ENCODE results near the gene GPHN.

The GPHN gene

GRCh38 chr14:66619952-66620351 is 112.0 kb downstream of the GPHN start:
- no peaks in the 10 kb centered on the region for H3K27me3 ChIP-seq (ENCODE audit: control insufficient read depth in 1 of 2, insufficient read depth in 2 of 2, low read length in 2 of 2)
- H3K4me1 ChIP-seq (ENCODE audit: control insufficient read depth in 1 of 2, insufficient read depth in 2 of 2, low read length in 2 of 2) = peaks cover 0 to 8% of the 10 kb centered on the region in 2 donors
- no peak overlapping the region for H3K27ac ChIP-seq (ENCODE audit: low read depth, low read length)
- H3K4me3 ChIP-seq (ENCODE audit: low read depth in 1 of 2, low read length in 2 of 2) = no peak overlapping the region
- no peaks in the 10 kb centered on the region for H3K36me3 ChIP-seq (ENCODE audit: control insufficient read depth in 1 of 2, insufficient read depth in 2 of 2, low read length in 2 of 2)
- peaks cover 14 to 20% of the 10 kb centered on the region in 2 donors for H3K9me3 ChIP-seq (ENCODE audit: control insufficient read depth in 1 of 2, low read length in 2 of 2)
- no peak overlapping the region for H3K9ac ChIP-seq (ENCODE audit: low read depth in 1 of 2, low read length in 2 of 2)

- H3K27ac ChIP-seq (ENCODE audit: low read depth, low read length) = no peak overlapping the region
- H3K27me3 ChIP-seq (ENCODE audit: control insufficient read depth in 1 of 2, insufficient read depth in 2 of 2, low read length in 2 of 2) = no peaks in the 10 kb centered on the region
- H3K4me1 ChIP-seq (ENCODE audit: control insufficient read depth in 1 of 2, insufficient read depth in 2 of 2, low read length in 2 of 2) = peaks cover 0 to 8% of the 10 kb centered on the region in 2 donors
- H3K36me3 ChIP-seq (ENCODE audit: control insufficient read depth in 1 of 2, insufficient read depth in 2 of 2, low read length in 2 of 2) = no peaks in the 10 kb centered on the region
- no peak overlapping the region for H3K9ac ChIP-seq (ENCODE audit: low read depth in 1 of 2, low read length in 2 of 2)
- H3K4me3 ChIP-seq (ENCODE audit: low read depth in 1 of 2, low read length in 2 of 2) = no peak overlapping the region
- peaks cover 2 to 6% of the 10 kb centered on the region in 2 donors for H3K9me3 ChIP-seq (ENCODE audit: control insufficient read depth in 1 of 2, low read length in 2 of 2)
Observed at GRCh38 chr14:66623838-66624237, 115.9 kb downstream of the GPHN start.

GRCh38 chr14:66624336-66624937 is 116.5 kb downstream of the GPHN start:
- H3K27me3 ChIP-seq (ENCODE audit: control insufficient read depth in 1 of 2, insufficient read depth in 2 of 2, low read length in 2 of 2) = no peaks in the 10 kb centered on the region
- H3K4me1 ChIP-seq (ENCODE audit: control insufficient read depth in 1 of 2, insufficient read depth in 2 of 2, low read length in 2 of 2) = peaks cover 0 to 8% of the 10 kb centered on the region in 2 donors
- H3K36me3 ChIP-seq (ENCODE audit: control insufficient read depth in 1 of 2, insufficient read depth in 2 of 2, low read length in 2 of 2) = no peaks in the 10 kb centered on the region
- H3K4me3 ChIP-seq (ENCODE audit: low read depth in 1 of 2, low read length in 2 of 2) = no peak overlapping the region
- no peak overlapping the region for H3K27ac ChIP-seq (ENCODE audit: low read depth, low read length)
- H3K9me3 ChIP-seq (ENCODE audit: control insufficient read depth in 1 of 2, low read length in 2 of 2) = peaks cover 2 to 6% of the 10 kb centered on the region in 2 donors
- no peak overlapping the region for H3K9ac ChIP-seq (ENCODE audit: low read depth in 1 of 2, low read length in 2 of 2)

GRCh38 chr14:66628636-66629035 is 120.7 kb downstream of the GPHN start:
- no peak overlapping the region for H3K4me3 ChIP-seq (ENCODE audit: low read depth in 1 of 2, low read length in 2 of 2)
- no peak overlapping the region for H3K27ac ChIP-seq (ENCODE audit: low read depth, low read length)
- no peaks in the 10 kb centered on the region for H3K27me3 ChIP-seq (ENCODE audit: control insufficient read depth in 1 of 2, insufficient read depth in 2 of 2, low read length in 2 of 2)
- H3K4me1 ChIP-seq (ENCODE audit: control insufficient read depth in 1 of 2, insufficient read depth in 2 of 2, low read length in 2 of 2) = peaks cover 0 to 8% of the 10 kb centered on the region in 2 donors
- no peaks in the 10 kb centered on the region for H3K9me3 ChIP-seq (ENCODE audit: control insufficient read depth in 1 of 2, low read length in 2 of 2)
- H3K36me3 ChIP-seq (ENCODE audit: control insufficient read depth in 1 of 2, insufficient read depth in 2 of 2, low read length in 2 of 2) = no peaks in the 10 kb centered on the region
- H3K9ac ChIP-seq (ENCODE audit: low read depth in 1 of 2, low read length in 2 of 2) = no peak overlapping the region

GRCh38 chr14:66629499-66629898 is 121.6 kb downstream of the GPHN start:
- no peaks in the 10 kb centered on the region for H3K27me3 ChIP-seq (ENCODE audit: control insufficient read depth in 1 of 2, insufficient read depth in 2 of 2, low read length in 2 of 2)
- no peaks in the 10 kb centered on the region for H3K9me3 ChIP-seq (ENCODE audit: control insufficient read depth in 1 of 2, low read length in 2 of 2)
- H3K9ac ChIP-seq (ENCODE audit: low read depth in 1 of 2, low read length in 2 of 2) = no peak overlapping the region
- H3K4me3 ChIP-seq (ENCODE audit: low read depth in 1 of 2, low read length in 2 of 2) = no peak overlapping the region
- peaks cover 0 to 2% of the 10 kb centered on the region in 2 donors for H3K4me1 ChIP-seq (ENCODE audit: control insufficient read depth in 1 of 2, insufficient read depth in 2 of 2, low read length in 2 of 2)
- no peaks in the 10 kb centered on the region for H3K36me3 ChIP-seq (ENCODE audit: control insufficient read depth in 1 of 2, insufficient read depth in 2 of 2, low read length in 2 of 2)
- no peak overlapping the region for H3K27ac ChIP-seq (ENCODE audit: low read depth, low read length)

- no peaks in the 10 kb centered on the region for H3K9me3 ChIP-seq (ENCODE audit: control insufficient read depth in 1 of 2, low read length in 2 of 2)
- H3K36me3 ChIP-seq (ENCODE audit: control insufficient read depth in 1 of 2, insufficient read depth in 2 of 2, low read length in 2 of 2) = no peaks in the 10 kb centered on the region
- H3K27ac ChIP-seq (ENCODE audit: low read depth, low read length) = no peak overlapping the region
- no peak overlapping the region for H3K9ac ChIP-seq (ENCODE audit: low read depth in 1 of 2, low read length in 2 of 2)
- no peaks in the 10 kb centered on the region for H3K27me3 ChIP-seq (ENCODE audit: control insufficient read depth in 1 of 2, insufficient read depth in 2 of 2, low read length in 2 of 2)
- no peaks in the 10 kb centered on the region for H3K4me1 ChIP-seq (ENCODE audit: control insufficient read depth in 1 of 2, insufficient read depth in 2 of 2, low read length in 2 of 2)
- H3K4me3 ChIP-seq (ENCODE audit: low read depth in 1 of 2, low read length in 2 of 2) = no peak overlapping the region
Observed at GRCh38 chr14:66634876-66635275, 126.9 kb downstream of the GPHN start.

GRCh38 chr14:66635435-66635834 is 127.5 kb downstream of the GPHN start:
- no peak overlapping the region for H3K4me3 ChIP-seq (ENCODE audit: low read depth in 1 of 2, low read length in 2 of 2)
- no peak overlapping the region for H3K9ac ChIP-seq (ENCODE audit: low read depth in 1 of 2, low read length in 2 of 2)
- no peaks in the 10 kb centered on the region for H3K9me3 ChIP-seq (ENCODE audit: control insufficient read depth in 1 of 2, low read length in 2 of 2)

GRCh38 chr14:66636240-66636639 is 128.3 kb downstream of the GPHN start:
- H3K27ac ChIP-seq (ENCODE audit: low read depth, low read length) = no peak overlapping the region
- H3K9ac ChIP-seq (ENCODE audit: low read depth in 1 of 2, low read length in 2 of 2) = no peak overlapping the region
- H3K4me1 ChIP-seq (ENCODE audit: control insufficient read depth in 1 of 2, insufficient read depth in 2 of 2, low read length in 2 of 2) = no peaks in the 10 kb centered on the region
- H3K9me3 ChIP-seq (ENCODE audit: control insufficient read depth in 1 of 2, low read length in 2 of 2) = no peaks in the 10 kb centered on the region
- no peak overlapping the region for H3K4me3 ChIP-seq (ENCODE audit: low read depth in 1 of 2, low read length in 2 of 2)
- H3K27me3 ChIP-seq (ENCODE audit: control insufficient read depth in 1 of 2, insufficient read depth in 2 of 2, low read length in 2 of 2) = no peaks in the 10 kb centered on the region
- H3K36me3 ChIP-seq (ENCODE audit: control insufficient read depth in 1 of 2, insufficient read depth in 2 of 2, low read length in 2 of 2) = no peaks in the 10 kb centered on the region

More at GRCh38 chr14:66635435-66635834, 127.5 kb downstream of the GPHN start:
- Histone ChIP-seq H3K27me3 (ENCODE audit: control insufficient read depth in 1 of 2, insufficient read depth in 2 of 2, low read length in 2 of 2) (no peaks in the 10 kb centered on the region), H3K4me1 (ENCODE audit: control insufficient read depth in 1 of 2, insufficient read depth in 2 of 2, low read length in 2 of 2) (no peaks in the 10 kb centered on the region), H3K27ac (ENCODE audit: low read depth, low read length) (no peak overlapping the region), H3K36me3 (ENCODE audit: control insufficient read depth in 1 of 2, insufficient read depth in 2 of 2, low read length in 2 of 2) (no peaks in the 10 kb centered on the region)

GRCh38 chr14:66638689-66639088 is 130.7 kb downstream of the GPHN start:
- Histone ChIP-seq H3K27me3 (ENCODE audit: control insufficient read depth in 1 of 2, insufficient read depth in 2 of 2, low read length in 2 of 2) (no peaks in the 10 kb centered on the region), H3K4me3 (ENCODE audit: low read depth in 1 of 2, low read length in 2 of 2) (no peak overlapping the region), H3K4me1 (ENCODE audit: control insufficient read depth in 1 of 2, insufficient read depth in 2 of 2, low read length in 2 of 2) (no peaks in the 10 kb centered on the region), H3K36me3 (ENCODE audit: control insufficient read depth in 1 of 2, insufficient read depth in 2 of 2, low read length in 2 of 2) (no peaks in the 10 kb centered on the region), H3K9me3 (ENCODE audit: control insufficient read depth in 1 of 2, low read length in 2 of 2) (no peaks in the 10 kb centered on the region), H3K9ac (ENCODE audit: low read depth in 1 of 2, low read length in 2 of 2) (no peak overlapping the region), H3K27ac (ENCODE audit: low read depth, low read length) (no peak overlapping the region)

- Histone ChIP-seq H3K4me3 (ENCODE audit: low read depth in 1 of 2, low read length in 2 of 2) (no peak overlapping the region), H3K9ac (ENCODE audit: low read depth in 1 of 2, low read length in 2 of 2) (no peak overlapping the region), H3K27me3 (ENCODE audit: control insufficient read depth in 1 of 2, insufficient read depth in 2 of 2, low read length in 2 of 2) (no peaks in the 10 kb centered on the region), H3K27ac (ENCODE audit: low read depth, low read length) (no peak overlapping the region), H3K4me1 (ENCODE audit: control insufficient read depth in 1 of 2, insufficient read depth in 2 of 2, low read length in 2 of 2) (no peaks in the 10 kb centered on the region), H3K9me3 (ENCODE audit: control insufficient read depth in 1 of 2, low read length in 2 of 2) (no peaks in the 10 kb centered on the region), H3K36me3 (ENCODE audit: control insufficient read depth in 1 of 2, insufficient read depth in 2 of 2, low read length in 2 of 2) (no peaks in the 10 kb centered on the region)
Observed at GRCh38 chr14:66641861-66642635, 134.1 kb downstream of the GPHN start.

Measured in duodenal mucosa (tissue), 2 donors.